ENCODE data around the gene LILRB3. TPM values are rescaled to one million over a fixed set of nuclear protein-coding genes. Genes with fewer than 3 reads are reported as not detected.
"Not testable (repeated sequence)": the region's sequence is repeated elsewhere in the genome, so short reads cannot be mapped to it uniquely, and the experiment has no call there.

The LILRB3 gene
- total RNA-seq, 1 donor: not detected

- no peak for DNase-seq (ENCODE audit: low read depth)
- no peak overlapping the region for H3K4me3 ChIP-seq (ENCODE audit: low read depth, low read length)
- TF ChIP-seq CTCF (IDR thresholded peaks at IDR 0.05; ENCODE audit: insufficient read depth, low read length): no peak
These were observed 3.7 kb downstream of the LILRB3 start for GRCh38 chr19:54218960-54219661.

GRCh38 chr19:54218259-54218658 is 4.5 kb downstream of the LILRB3 start:
- H3K4me3 ChIP-seq (ENCODE audit: low read depth, low read length): no peak overlapping the region
- TF ChIP-seq CTCF (IDR thresholded peaks at IDR 0.05; ENCODE audit: insufficient read depth, low read length): no peak
- no peak for DNase-seq (ENCODE audit: low read depth)

GRCh38 chr19:54217517-54218247 is 5.1 kb downstream of the LILRB3 start:
- DNase-seq (ENCODE audit: low read depth); H3K4me3 ChIP-seq (ENCODE audit: low read depth, low read length): not testable (repeated sequence)

GRCh38 chr19:54216869-54217268 is 5.9 kb downstream of the LILRB3 start:
- no peak overlapping the region for H3K4me3 ChIP-seq (ENCODE audit: low read depth, low read length)
- DNase-seq (ENCODE audit: low read depth): no peak
- TF ChIP-seq CTCF (IDR thresholded peaks at IDR 0.05; ENCODE audit: insufficient read depth, low read length): no peak

- not testable (repeated sequence) for H3K4me3 ChIP-seq (ENCODE audit: low read depth, low read length); DNase-seq (ENCODE audit: low read depth)
These were observed 8.1 kb downstream of the LILRB3 start for GRCh38 chr19:54214734-54215133.

- not testable (repeated sequence) for DNase-seq (ENCODE audit: low read depth); H3K4me3 ChIP-seq (ENCODE audit: low read depth, low read length)
These were observed 8.6 kb downstream of the LILRB3 start for GRCh38 chr19:54214217-54214616.

- TF ChIP-seq CTCF (IDR thresholded peaks at IDR 0.05; ENCODE audit: insufficient read depth, low read length): no peak
- no peak for DNase-seq (ENCODE audit: low read depth)
- H3K4me3 ChIP-seq (ENCODE audit: low read depth, low read length): no peak overlapping the region
These were observed 11.6 kb downstream of the LILRB3 start for GRCh38 chr19:54211235-54211634.

GRCh38 chr19:54209811-54210494 is 12.9 kb downstream of the LILRB3 start:
- no peak overlapping the region for H3K4me3 ChIP-seq (ENCODE audit: low read depth, low read length)
- no peak for TF ChIP-seq CTCF (IDR thresholded peaks at IDR 0.05; ENCODE audit: insufficient read depth, low read length)
- peak; percentile 97 for DNase-seq (ENCODE audit: low read depth)
